Fibroblast of pulmonary artery (primary cell): Measurements from ENCODE around the gene PHACTR2.
"Not testable (repeated sequence)": the region's sequence is repeated elsewhere in the genome, so short reads cannot be mapped to it uniquely, and the experiment has no call there.

Source experiments
- DNase-seq: peaks from one replicate; pipeline ENCODE4 v3.0.0-alpha.2; 2010; ENCODE audit warnings: low read depth
- H3K4me3 ChIP-seq: replicated peaks from 2 replicates; pipeline ENCODE4 v1.5.1; 2011; ENCODE audit warnings: low read depth, mild to moderate bottlenecking, control low read depth, low read length, moderate library complexity
- TF ChIP-seq, protein P1 (sequence below): IDR thresholded peaks from 2 replicates; pipeline ENCODE4 v1.5.1; 2011; ENCODE audit warnings: mild to moderate bottlenecking, control low read depth, low read length, inconsistent platforms; ENCODE audit errors: missing control alignments

Gene PHACTR2

GRCh38 chr6:143664171-143664570 is 13.6 kb upstream of the PHACTR2 start:
- H3K4me3 ChIP-seq, result no peak overlapping the region
- no peak for DNase-seq
- TF ChIP-seq, protein P1, sequence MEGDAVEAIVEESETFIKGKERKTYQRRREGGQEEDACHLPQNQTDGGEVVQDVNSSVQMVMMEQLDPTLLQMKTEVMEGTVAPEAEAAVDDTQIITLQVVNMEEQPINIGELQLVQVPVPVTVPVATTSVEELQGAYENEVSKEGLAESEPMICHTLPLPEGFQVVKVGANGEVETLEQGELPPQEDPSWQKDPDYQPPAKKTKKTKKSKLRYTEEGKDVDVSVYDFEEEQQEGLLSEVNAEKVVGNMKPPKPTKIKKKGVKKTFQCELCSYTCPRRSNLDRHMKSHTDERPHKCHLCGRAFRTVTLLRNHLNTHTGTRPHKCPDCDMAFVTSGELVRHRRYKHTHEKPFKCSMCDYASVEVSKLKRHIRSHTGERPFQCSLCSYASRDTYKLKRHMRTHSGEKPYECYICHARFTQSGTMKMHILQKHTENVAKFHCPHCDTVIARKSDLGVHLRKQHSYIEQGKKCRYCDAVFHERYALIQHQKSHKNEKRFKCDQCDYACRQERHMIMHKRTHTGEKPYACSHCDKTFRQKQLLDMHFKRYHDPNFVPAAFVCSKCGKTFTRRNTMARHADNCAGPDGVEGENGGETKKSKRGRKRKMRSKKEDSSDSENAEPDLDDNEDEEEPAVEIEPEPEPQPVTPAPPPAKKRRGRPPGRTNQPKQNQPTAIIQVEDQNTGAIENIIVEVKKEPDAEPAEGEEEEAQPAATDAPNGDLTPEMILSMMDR, result no peak

DNA sequence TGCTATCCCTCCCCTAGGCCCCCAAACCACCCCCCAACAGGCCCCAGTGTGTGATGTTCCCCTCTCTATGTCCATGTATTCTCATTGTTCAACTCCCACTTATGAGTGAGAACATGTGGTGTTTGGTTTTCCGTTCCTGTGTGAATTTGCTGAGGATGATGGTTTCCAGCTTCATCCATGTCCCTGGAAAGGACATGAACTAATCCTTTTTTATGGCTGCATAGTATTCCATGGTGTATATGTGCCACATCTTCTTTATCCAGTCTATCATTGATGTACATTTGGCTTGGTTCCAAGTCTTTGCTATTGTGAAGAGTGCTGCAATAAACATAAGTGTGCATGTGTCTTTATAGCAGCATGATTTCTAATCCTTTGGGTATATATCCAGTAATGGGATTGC is 11.8 kb upstream of the PHACTR2 start:
- DNase-seq, H3K4me3 ChIP-seq: not testable (repeated sequence)

GRCh38 chr6:143669483-143669882 is 8.3 kb upstream of the PHACTR2 start:
- DNase-seq, H3K4me3 ChIP-seq: not testable (repeated sequence)

GRCh38 chr6:143673669-143674068 is 4.1 kb upstream of the PHACTR2 start:
- TF ChIP-seq, protein P1, result no peak
- peak; percentile 81 for DNase-seq
- H3K4me3 ChIP-seq, result no peak overlapping the region

- TF ChIP-seq, protein P1, result no peak
- DNase-seq, result no peak
- no peak overlapping the region for H3K4me3 ChIP-seq
Observed at GRCh38 chr6:143674483-143675381, 3.0 kb upstream of the PHACTR2 start.

- DNase-seq, result no peak
- TF ChIP-seq, protein P1, result no peak
- no peak overlapping the region for H3K4me3 ChIP-seq
Observed at GRCh38 chr6:143675382-143675900, 2.3 kb upstream of the PHACTR2 start.

- TF ChIP-seq, protein P1, result no peak
- DNase-seq, result peak; percentile 71
- H3K4me3 ChIP-seq, result no peak overlapping the region
Observed at GRCh38 chr6:143675946-143676345, 1.8 kb upstream of the PHACTR2 start.
